Spleen (tissue), 7 donors: Measurements from ENCODE around the gene SMARCAL1.

Source experiments
- CTCF ChIP-seq, 11 experiments: fragments of 200-600 bp in 7 of 11; fragments of 450-650 bp in 4 of 11; sonication (generic) in 4 of 11; IDR thresholded peaks in 8 of 11; conservative IDR thresholded peaks in 3 of 11; 1 replicate in 7 of 11; 2 replicates in 4 of 11; pipeline versions ENCODE4 v1.4.0 to v1.8.0; 2016 to 2021; ENCODE audit warnings: antibody characterized with exemption in 11 of 11, inconsistent platforms in 4 of 11, mild to moderate bottlenecking in 1 of 11
- POLR2A ChIP-seq, 3 donors: fragments of 450-650 bp; IDR thresholded peaks; one replicate each; pipeline ENCODE4 v1.5.1; 2017; ENCODE audit warnings: antibody characterized with exemption in 3 of 3, mild to moderate bottlenecking in 1 of 3
- donor health status: DM: no; HTN: no; CAD: no; lungs with moderate emphysema.
- donor health status: DM: no; HTN: no; CAD: no.
- donor health status: DM: no; HTN: no; CAD: no.

GRCh38 chr2:216373896-216374295, 38.4 kb upstream of the SMARCAL1 start:
- TF ChIP-seq CTCF (IDR thresholded peaks at IDR 0.05 in 8 of 11, conservative IDR thresholded peaks at IDR 0.05 in 3 of 11) (no peak), POLR2A (IDR thresholded peaks at IDR 0.05) (no peak)
